Erythroblast (primary cell): ENCODE results near the gene SCD5.

Experiments
- DNase-seq, 2 experiments: peaks; one replicate each; lab custom pipeline; 2025; lab: John Stamatoyannopoulos, UW
- GATA1 ChIP-seq: IDR thresholded peaks from 2 replicates; pipeline ENCODE4 v1.6.1; 2011; ENCODE audit warnings: low read depth, mild to moderate bottlenecking, control low read depth, low read length, moderate library complexity
- POLR2A ChIP-seq: IDR thresholded peaks from 2 replicates; pipeline ENCODE4 v1.6.1; 2011; ENCODE audit warnings: mild to moderate bottlenecking, low read length

SCD5 gene

DNA sequence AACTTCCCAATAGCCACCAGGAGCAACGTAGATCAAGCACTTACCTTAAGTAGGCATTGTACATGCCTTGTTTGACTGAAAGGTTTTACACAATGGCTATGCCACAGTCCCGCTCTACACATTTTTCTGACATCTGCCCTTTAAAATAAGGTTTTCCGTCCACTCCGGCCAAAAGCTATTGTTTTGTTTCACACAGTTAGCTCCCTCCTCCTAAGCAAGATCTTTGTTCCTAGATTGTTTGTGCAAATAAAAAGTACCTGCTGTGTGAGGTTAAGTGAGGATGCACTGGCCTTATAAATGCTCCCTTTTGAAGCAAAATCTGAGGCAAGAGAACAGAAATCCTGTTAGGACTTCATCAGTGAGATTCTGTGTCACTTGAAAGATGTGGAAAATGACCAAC is 11.8 kb downstream of the SCD5 start:
- no peak for DNase-seq
- TF ChIP-seq POLR2A: no peak
- TF ChIP-seq GATA1: no peak

- DNase-seq: no peak
- no peak for TF ChIP-seq POLR2A
- TF ChIP-seq GATA1: no peak
Measured at GRCh38 chr4:82785611-82786400, 12.8 kb downstream of the SCD5 start.

GRCh38 chr4:82784681-82785610 is 13.7 kb downstream of the SCD5 start:
- TF ChIP-seq GATA1 (no peak), POLR2A (no peak)
- DNase-seq: no peak

DNA sequence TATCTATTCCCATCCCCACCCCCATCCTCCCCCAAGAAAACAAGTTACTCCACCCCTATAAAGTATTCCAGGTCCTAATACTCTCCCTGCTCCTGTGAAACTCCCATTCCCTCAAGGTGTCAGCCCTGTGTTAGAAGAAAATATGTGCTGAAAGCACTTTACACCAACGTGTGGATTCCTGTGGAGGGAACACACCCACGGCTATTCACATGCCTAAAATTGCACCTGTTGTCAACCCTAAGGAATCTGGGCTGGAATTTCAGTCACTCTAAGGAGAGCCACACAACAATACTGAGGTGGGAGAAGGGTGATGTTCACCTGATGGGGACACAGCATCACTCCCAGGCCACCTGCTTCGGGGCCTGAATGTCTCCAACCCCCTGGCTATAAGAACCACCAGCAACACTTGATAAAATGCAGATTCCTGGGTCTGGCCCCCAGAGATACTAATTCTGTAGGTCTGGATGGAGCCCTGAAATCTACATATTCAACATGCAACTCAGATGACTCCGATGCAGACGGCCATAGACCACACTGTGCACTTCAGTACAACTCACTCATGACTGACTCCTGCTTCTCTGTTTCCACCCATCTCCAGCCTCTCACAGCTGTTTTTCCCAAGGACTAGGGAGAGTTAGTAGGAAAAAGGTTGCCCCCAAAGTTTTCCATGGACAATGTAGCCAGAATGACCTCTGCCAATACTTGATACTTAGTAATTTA is 15.8 kb downstream of the SCD5 start:
- no peak for TF ChIP-seq GATA1
- no peak for TF ChIP-seq POLR2A
- DNase-seq: no peak

DNA sequence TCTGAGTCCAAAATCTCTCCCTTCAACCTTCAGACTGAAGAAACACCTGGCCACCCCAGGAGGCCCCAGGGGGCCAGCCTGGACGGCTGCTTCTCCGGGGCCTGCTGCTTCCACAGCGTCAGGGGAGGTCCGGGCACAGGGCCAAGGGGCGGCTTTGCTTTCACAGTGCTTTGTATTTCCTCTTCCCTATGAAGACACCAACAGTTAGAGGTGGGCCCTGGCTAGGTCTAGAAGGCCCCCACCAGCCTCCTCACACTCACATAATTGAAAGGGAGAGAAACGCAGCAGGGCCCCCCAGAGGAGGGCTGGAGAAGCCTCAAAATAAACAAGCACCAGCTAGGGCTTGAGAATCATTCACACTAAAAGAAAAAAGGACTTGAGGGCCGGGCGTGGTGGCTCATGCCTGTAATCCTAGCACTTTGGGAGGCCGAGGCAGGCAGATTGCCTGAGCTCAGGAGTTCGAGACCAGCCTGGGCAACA is 17.8 kb downstream of the SCD5 start:
- TF ChIP-seq POLR2A (no peak), GATA1 (no peak)
- DNase-seq: no peak

GRCh38 chr4:82780170-82780751 is 18.3 kb downstream of the SCD5 start:
- TF ChIP-seq POLR2A: no peak
- TF ChIP-seq GATA1: no peak
- no peak for DNase-seq

DNA sequence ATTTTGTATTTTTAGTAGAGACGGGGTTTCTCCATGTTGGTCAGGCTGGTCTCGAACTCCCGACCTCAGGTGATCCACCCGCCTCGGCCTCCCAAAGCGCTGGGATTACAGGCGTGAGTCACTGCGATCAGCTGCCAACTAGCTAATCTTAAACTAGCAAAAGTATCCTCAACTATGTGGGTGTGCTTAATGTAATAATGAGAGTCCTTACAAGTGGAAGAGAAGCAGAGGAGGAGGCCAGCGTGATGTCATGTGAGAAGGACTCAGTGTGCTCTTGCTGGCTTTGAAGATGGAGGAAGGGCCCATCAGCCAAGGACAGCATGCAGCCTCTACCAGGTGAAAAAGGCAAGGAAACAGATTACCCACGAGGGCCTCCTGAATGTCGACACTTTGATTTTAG is 19.6 kb downstream of the SCD5 start:
- no peak for DNase-seq

GRCh38 chr4:82777857-82778525 is 20.6 kb downstream of the SCD5 start:
- DNase-seq: no peak
- TF ChIP-seq POLR2A (no peak), GATA1 (no peak)

More for the DNA sequence above, 19.6 kb downstream of the SCD5 start:
- no peak for TF ChIP-seq GATA1
- no peak for TF ChIP-seq POLR2A

GRCh38 chr4:82776925-82777542 is 21.6 kb downstream of the SCD5 start:
- DNase-seq: no peak
- TF ChIP-seq POLR2A: no peak
- no peak for TF ChIP-seq GATA1

- TF ChIP-seq GATA1 (no peak), POLR2A (no peak)
Measured at GRCh38 chr4:82775243-82775642, 23.4 kb downstream of the SCD5 start.

DNA sequence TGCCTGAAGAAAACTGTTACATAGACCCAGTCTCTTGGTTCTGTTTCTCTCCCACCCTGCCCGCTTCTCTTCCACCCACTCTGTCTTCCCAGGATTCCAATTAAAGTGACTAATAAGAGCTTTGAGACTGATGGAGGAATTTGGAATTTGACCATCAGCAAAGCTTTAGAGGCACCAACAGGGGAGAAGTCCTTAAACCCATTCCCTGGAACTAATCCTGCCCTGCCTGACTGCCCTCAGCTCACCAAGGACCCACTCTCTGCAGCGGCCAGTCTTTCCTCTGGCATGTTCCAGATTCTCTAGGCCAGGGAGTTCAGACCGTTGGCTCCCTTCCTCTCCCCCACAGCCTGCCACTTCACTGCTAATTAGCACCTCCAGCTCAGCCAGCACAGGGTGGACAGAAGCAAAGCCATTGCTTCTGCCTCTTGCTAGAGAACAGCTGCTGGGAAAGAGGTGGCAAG is 23.9 kb downstream of the SCD5 start:
- no peak for DNase-seq
- no peak for TF ChIP-seq POLR2A
- TF ChIP-seq GATA1: no peak

More at GRCh38 chr4:82775243-82775642, 23.4 kb downstream of the SCD5 start:
- no peak for DNase-seq

DNA sequence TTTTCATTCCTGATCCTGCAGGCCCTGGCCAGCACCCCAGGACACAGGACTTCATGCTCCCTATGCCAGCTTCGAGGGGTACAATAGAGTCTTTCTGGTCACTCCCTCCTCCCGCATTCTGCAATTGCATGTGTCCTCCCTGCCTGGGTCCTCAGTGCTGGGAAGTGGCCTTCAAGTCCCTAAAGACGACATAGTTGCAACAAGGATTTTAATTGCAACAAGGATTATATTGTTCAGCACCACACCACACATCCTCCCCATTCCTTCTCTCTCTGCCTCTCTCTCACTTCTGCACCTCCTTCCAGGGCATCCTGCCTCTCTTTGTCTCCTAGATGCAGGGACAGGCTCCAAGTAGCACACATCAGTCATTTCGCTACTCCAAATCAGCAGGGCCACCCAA is 25.5 kb downstream of the SCD5 start:
- TF ChIP-seq POLR2A (no peak), GATA1 (no peak)
- DNase-seq: no peak

GRCh38 chr4:82770607-82771006 is 28.0 kb downstream of the SCD5 start:
- TF ChIP-seq GATA1 (no peak), POLR2A (no peak)
- DNase-seq: no peak
